Rectal smooth muscle tissue (tissue), 1 donor: ENCODE measurements around the gene MUC22.
"Not testable (repeated sequence)": the region's sequence is repeated elsewhere in the genome, so short reads cannot be mapped to it uniquely, and the experiment has no call there.

Experiments used
- H3K27ac ChIP-seq: one replicate; pipeline ENCODE4 v1.7.0; 2013; ENCODE audit warnings: low read depth, low read length, inconsistent platforms
- H3K27me3 ChIP-seq: one replicate; pipeline ENCODE4 v1.7.0; 2013; ENCODE audit warnings: low read length; ENCODE audit not compliant: control insufficient read depth, insufficient read depth
- H3K36me3 ChIP-seq: one replicate; pipeline ENCODE4 v1.7.0; 2013; ENCODE audit warnings: low read length; ENCODE audit not compliant: control insufficient read depth, insufficient read depth
- H3K4me1 ChIP-seq: one replicate; pipeline ENCODE4 v1.7.0; 2013; ENCODE audit warnings: low read length; ENCODE audit not compliant: control insufficient read depth, insufficient read depth
- H3K4me3 ChIP-seq: one replicate; pipeline ENCODE4 v1.7.0; 2013; ENCODE audit warnings: low read length
- H3K9ac ChIP-seq: one replicate; pipeline ENCODE4 v1.7.0; 2013; ENCODE audit warnings: low read length

MUC22 gene

GRCh38 chr6:31001281-31001888, 8.9 kb upstream of the MUC22 start:
- no peaks in the 10 kb centered on the region for H3K27me3 ChIP-seq
- no peak overlapping the region for H3K9ac ChIP-seq
- H3K4me1 ChIP-seq: no peaks in the 10 kb centered on the region
- no peak overlapping the region for H3K4me3 ChIP-seq
- H3K36me3 ChIP-seq: no peaks in the 10 kb centered on the region
- H3K27ac ChIP-seq: no peak overlapping the region

- Histone ChIP-seq H3K9ac (no peak overlapping the region), H3K4me1 (no peaks in the 10 kb centered on the region), H3K36me3 (no peaks in the 10 kb centered on the region), H3K4me3 (no peak overlapping the region), H3K27ac (no peak overlapping the region), H3K27me3 (no peaks in the 10 kb centered on the region)
These were observed 7.8 kb upstream of the MUC22 start for GRCh38 chr6:31002471-31002870.

- Histone ChIP-seq H3K4me1 (no peaks in the 10 kb centered on the region), H3K27ac (no peak overlapping the region), H3K36me3 (no peaks in the 10 kb centered on the region), H3K9ac (no peak overlapping the region), H3K27me3 (no peaks in the 10 kb centered on the region), H3K4me3 (no peak overlapping the region)
These were observed 5.5 kb upstream of the MUC22 start for GRCh38 chr6:31004794-31005193.

- Histone ChIP-seq H3K27ac (no peak overlapping the region), H3K4me3 (no peak overlapping the region), H3K27me3 (no peaks in the 10 kb centered on the region), H3K4me1 (no peaks in the 10 kb centered on the region), H3K9ac (no peak overlapping the region), H3K36me3 (no peaks in the 10 kb centered on the region)
These were observed 4.8 kb upstream of the MUC22 start for GRCh38 chr6:31005249-31006020.

GRCh38 chr6:31007694-31008093, 2.6 kb upstream of the MUC22 start:
- Histone ChIP-seq H3K27ac (no peak overlapping the region), H3K9ac (no peak overlapping the region), H3K4me1 (no peaks in the 10 kb centered on the region), H3K4me3 (no peak overlapping the region), H3K36me3 (no peaks in the 10 kb centered on the region), H3K27me3 (no peaks in the 10 kb centered on the region)

- Histone ChIP-seq H3K27ac (no peak overlapping the region), H3K36me3 (no peaks in the 10 kb centered on the region), H3K4me3 (no peak overlapping the region), H3K9ac (no peak overlapping the region), H3K4me1 (no peaks in the 10 kb centered on the region), H3K27me3 (no peaks in the 10 kb centered on the region)
These were observed 2.1 kb upstream of the MUC22 start for GRCh38 chr6:31008165-31008564.

GRCh38 chr6:31009731-31010130, 543 bp upstream of the MUC22 start:
- Histone ChIP-seq H3K4me1 (no peaks in the 10 kb centered on the region), H3K4me3 (no peak overlapping the region), H3K27me3 (no peaks in the 10 kb centered on the region), H3K36me3 (no peaks in the 10 kb centered on the region), H3K27ac (no peak overlapping the region), H3K9ac (no peak overlapping the region)

- no peaks in the 10 kb centered on the region for H3K27me3 ChIP-seq
- no peaks in the 10 kb centered on the region for H3K36me3 ChIP-seq
- H3K27ac ChIP-seq: no peak overlapping the region
- no peak overlapping the region for H3K9ac ChIP-seq
- H3K4me3 ChIP-seq: no peak overlapping the region
- H3K4me1 ChIP-seq: no peaks in the 10 kb centered on the region
These were observed 879 bp downstream of the MUC22 start for GRCh38 chr6:31011153-31011552.

- Histone ChIP-seq H3K4me3 (no peak overlapping the region), H3K27me3 (no peaks in the 10 kb centered on the region), H3K36me3 (no peaks in the 10 kb centered on the region), H3K9ac (no peak overlapping the region), H3K4me1 (no peaks in the 10 kb centered on the region), H3K27ac (no peak overlapping the region)
These were observed 6.5 kb downstream of the MUC22 start for GRCh38 chr6:31016659-31017299.

- not testable (repeated sequence) for H3K27ac ChIP-seq, H3K27me3 ChIP-seq, H3K9ac ChIP-seq, H3K36me3 ChIP-seq, H3K4me1 ChIP-seq, H3K4me3 ChIP-seq
These were observed 7.2 kb downstream of the MUC22 start for GRCh38 chr6:31017436-31017835.

- Histone ChIP-seq H3K4me3 (no peak overlapping the region), H3K9ac (no peak overlapping the region), H3K36me3 (no peaks in the 10 kb centered on the region), H3K4me1 (no peaks in the 10 kb centered on the region), H3K27me3 (no peaks in the 10 kb centered on the region), H3K27ac (no peak overlapping the region)
These were observed 9.8 kb downstream of the MUC22 start for GRCh38 chr6:31020057-31020456.

- H3K4me1 ChIP-seq, H3K36me3 ChIP-seq, H3K27ac ChIP-seq, H3K27me3 ChIP-seq, H3K4me3 ChIP-seq, H3K9ac ChIP-seq: not testable (repeated sequence)
These were observed 10.5 kb downstream of the MUC22 start for GRCh38 chr6:31020631-31021255.
